GM23248 (cell line): ENCODE results near the gene KCNMA1. TPM values are rescaled to one million over a fixed set of nuclear protein-coding genes. Genes with fewer than 3 reads are reported as not detected.

Experiments
- DNase-seq: peaks from one replicate; pipeline ENCODE4 v3.0.0-alpha.2; 2015
- H2AFZ ChIP-seq: fragments of 200-600 bp; sonication (generic); 2 replicates; pipeline ENCODE4 v1.6.1; 2016; ENCODE audit warnings: antibody characterized with exemption
- H3F3A ChIP-seq: fragments of 200-600 bp; sonication (generic); 2 replicates; pipeline ENCODE4 v1.6.1; 2016; ENCODE audit warnings: mild to moderate bottlenecking, antibody characterized with exemption, mixed run types; ENCODE audit not compliant: insufficient read depth
- H3K27ac ChIP-seq: fragments of 200-600 bp; sonication (generic); 2 replicates; pipeline ENCODE4 v1.5.1; 2016; ENCODE audit warnings: mild to moderate bottlenecking
- H3K27me3 ChIP-seq: fragments of 200-600 bp; sonication (generic); replicated peaks from 2 replicates; pipeline ENCODE4 v1.6.1; 2016; ENCODE audit warnings: mild to moderate bottlenecking; ENCODE audit not compliant: insufficient read depth
- H3K36me3 ChIP-seq: fragments of 200-600 bp; sonication (generic); 2 replicates; pipeline ENCODE4 v1.6.1; 2016; ENCODE audit warnings: low read depth, mild to moderate bottlenecking
- H3K4me1 ChIP-seq: fragments of 200-600 bp; sonication (generic); 2 replicates; pipeline ENCODE4 v1.6.1; 2016; ENCODE audit warnings: mild to moderate bottlenecking; ENCODE audit not compliant: insufficient read depth
- H3K4me2 ChIP-seq: fragments of 200-600 bp; sonication (generic); one replicate; pipeline ENCODE4 v1.6.1; 2016; ENCODE audit warnings: mild to moderate bottlenecking; ENCODE audit not compliant: unreplicated experiment
- H3K4me3 ChIP-seq: fragments of 200-600 bp; sonication (generic); 2 replicates; pipeline ENCODE4 v1.5.1; 2016; ENCODE audit warnings: mild to moderate bottlenecking
- H3K79me2 ChIP-seq: fragments of 200-600 bp; sonication (generic); 2 replicates; pipeline ENCODE4 v1.6.1; 2016; ENCODE audit warnings: mild to moderate bottlenecking; ENCODE audit not compliant: insufficient read depth
- H3K9ac ChIP-seq: fragments of 200-600 bp; sonication (generic); 2 replicates; pipeline ENCODE4 v1.6.1; 2016; ENCODE audit warnings: mild to moderate bottlenecking
- H3K9me2 ChIP-seq: fragments of 200-600 bp; sonication (generic); 2 replicates; pipeline ENCODE4 v1.6.1; 2016; ENCODE audit warnings: mixed run types, mild to moderate bottlenecking, moderate library complexity; ENCODE audit not compliant: insufficient read depth
- H3K9me3 ChIP-seq: fragments of 200-600 bp; sonication (generic); one replicate; pipeline ENCODE4 v1.6.1; 2017; ENCODE audit warnings: low read depth
- H4K20me1 ChIP-seq: fragments of 200-600 bp; sonication (generic); 2 replicates; pipeline ENCODE4 v1.6.0; 2016; ENCODE audit not compliant: insufficient read depth
- EZH2 ChIP-seq: fragments of 200-600 bp; sonication (generic); IDR thresholded peaks from 2 replicates; pipeline ENCODE4 v1.6.1; 2018; ENCODE audit warnings: antibody characterized with exemption, mild to moderate bottlenecking; ENCODE audit not compliant: insufficient read depth, poor library complexity, severe bottlenecking
- EZH2phosphoT487 ChIP-seq: fragments of 200-600 bp; sonication (generic); IDR thresholded peaks from 2 replicates; pipeline ENCODE4 v1.6.1; 2018; ENCODE audit warnings: antibody characterized with exemption, moderate library complexity, mild to moderate bottlenecking, low read depth; ENCODE audit not compliant: insufficient read depth
- WGBS, 2 experiments: methylation state at CpG; one replicate each; pipeline ENCODE4 v1.1.6; 2015 to 2017; ENCODE audit warnings: low lambda C conversion rate in 2 of 2, low coverage in 1 of 2; ENCODE audit errors: missing lambda C conversion rate in 2 of 2; 5-methylcytosine and 5-hydroxymethylcytosine counted together
- in situ Hi-C: fragments of 300-500 bp; cut with MboI; formaldehyde crosslinking; loops from 2 replicates; pipeline ENCODE4 v1.15.0; 2020
- polyA plus RNA-seq: library from polyadenylated mRNA; unstranded; fragments of >200 nt; fragmentation: Nextera tagmentation; extraction: Ambion mirVana; gene quantifications from 2 replicates; pipeline ENCODE4 v1.2.1, GENCODE V29; 2016
- total RNA-seq: library from RNA; depleted of rRNA; stranded (reverse); fragments of >200 nt; shearing (Covaris generic); gene quantifications from 2 replicates; pipeline ENCODE4 v1.2.3, GENCODE V29; 2014

KCNMA1 gene
- total and polyA plus RNA-seq, 2 experiments from 2014 or later = 14.2 to 25.1 TPM

- Histone ChIP-seq H2AFZ (no peak overlapping the region), H3K36me3 (no peaks in the 10 kb centered on the region), H3K79me2 (no peaks in the 10 kb centered on the region), H3K4me1 (no peaks in the 10 kb centered on the region), H3K9me2 (no peaks in the 10 kb centered on the region), H3F3A (no peaks in the 10 kb centered on the region), H3K9ac (no peak overlapping the region), H3K27ac (no peak overlapping the region), H3K27me3 (no peaks in the 10 kb centered on the region), H3K4me3 (no peak overlapping the region), H4K20me1 (no peaks in the 10 kb centered on the region), H3K4me2 (no peak overlapping the region), H3K9me3 (no peaks in the 10 kb centered on the region)
- no peak for DNase-seq
- TF ChIP-seq EZH2phosphoT487 (no peak), EZH2 (no peak)
- in situ Hi-C loops = loop anchor here (25.0 kb wide), 3 partner anchors 681 to 1606 kb away; no protein-coding TSS in a partner anchor
- 84 to 91% methylated on average over 2 of the region's 2 CpGs for WGBS, 2 experiments
Measured at GRCh38 chr10:76993213-76993612, 644.4 kb downstream of the KCNMA1 start.

DNA sequence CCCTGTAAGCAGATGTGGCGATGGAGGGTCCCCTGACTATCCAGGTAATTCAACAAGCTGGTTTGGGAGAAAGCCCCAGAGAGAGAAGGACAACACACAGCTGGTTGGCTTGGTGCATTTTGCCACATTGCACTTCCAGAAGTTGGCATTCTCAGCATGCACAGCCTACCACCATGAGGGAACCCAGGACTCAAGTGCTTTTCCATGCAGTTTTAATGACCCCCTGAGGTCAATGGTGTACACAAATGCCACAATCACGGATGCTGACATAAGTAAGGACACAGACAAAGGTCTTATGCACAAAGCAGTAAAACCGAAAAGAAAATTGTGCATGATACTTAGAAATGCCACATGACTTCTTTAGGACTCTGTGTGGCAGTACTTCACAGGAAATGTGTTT lies 645.1 kb downstream of the KCNMA1 start:
- WGBS, 2 experiments = 73 to 76% methylated on average over 3 of the region's 3 CpGs
- no peaks in the 10 kb centered on the region for H3K9me3 ChIP-seq
- H3F3A ChIP-seq = no peaks in the 10 kb centered on the region
- in situ Hi-C loops = loop anchor here (25.0 kb wide), 3 partner anchors 680 to 1605 kb away; no protein-coding TSS in a partner anchor
- H3K79me2 ChIP-seq = no peaks in the 10 kb centered on the region
- TF ChIP-seq EZH2 (no peak), EZH2phosphoT487 (no peak)
- no peak for DNase-seq
- H4K20me1 ChIP-seq = no peaks in the 10 kb centered on the region
- no peaks in the 10 kb centered on the region for H3K36me3 ChIP-seq
- H3K9ac ChIP-seq = no peak overlapping the region
- H3K4me1 ChIP-seq = no peaks in the 10 kb centered on the region
- H2AFZ ChIP-seq = no peak overlapping the region
- no peak overlapping the region for H3K4me2 ChIP-seq
- no peaks in the 10 kb centered on the region for H3K9me2 ChIP-seq
- no peak overlapping the region for H3K4me3 ChIP-seq
- H3K27ac ChIP-seq = no peak overlapping the region
- H3K27me3 ChIP-seq = no peaks in the 10 kb centered on the region

DNA sequence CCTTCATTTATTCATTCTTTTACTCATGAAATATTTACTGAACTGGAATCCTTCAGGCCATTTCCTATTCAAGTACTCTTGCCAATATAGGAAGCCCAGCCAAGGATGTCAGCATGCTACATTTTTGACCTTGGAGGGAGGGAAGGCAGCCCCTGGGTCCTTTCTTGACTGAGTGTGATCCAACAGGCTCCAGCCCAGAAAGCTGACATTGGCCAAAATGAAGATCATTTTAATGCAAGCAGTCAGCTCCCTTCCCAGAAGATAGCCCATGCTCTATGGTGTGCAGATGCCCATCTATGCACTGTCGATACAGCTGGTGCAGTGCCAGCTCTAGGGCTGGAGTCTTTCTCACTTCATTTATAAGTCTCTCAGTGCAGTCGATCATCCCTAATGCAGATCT lies 646.0 kb downstream of the KCNMA1 start:
- in situ Hi-C loops = loop anchor here (25.0 kb wide), 3 partner anchors 679 to 1604 kb away; no protein-coding TSS in a partner anchor
- Histone ChIP-seq H3K9ac (no peak overlapping the region), H3F3A (no peaks in the 10 kb centered on the region), H2AFZ (no peak overlapping the region), H3K4me3 (no peak overlapping the region), H3K4me1 (no peaks in the 10 kb centered on the region), H3K79me2 (no peaks in the 10 kb centered on the region), H3K9me3 (no peaks in the 10 kb centered on the region), H4K20me1 (no peaks in the 10 kb centered on the region), H3K27me3 (no peaks in the 10 kb centered on the region), H3K9me2 (no peaks in the 10 kb centered on the region), H3K27ac (no peak overlapping the region), H3K4me2 (no peak overlapping the region), H3K36me3 (no peaks in the 10 kb centered on the region)
- TF ChIP-seq EZH2 (no peak), EZH2phosphoT487 (no peak)
- 17 to 21% methylated on average over 2 of the region's 2 CpGs for WGBS, 2 experiments
- no peak for DNase-seq

- no peak overlapping the region for H3K4me2 ChIP-seq
- no peaks in the 10 kb centered on the region for H3K9me3 ChIP-seq
- H3K9me2 ChIP-seq = no peaks in the 10 kb centered on the region
- H3K79me2 ChIP-seq = no peaks in the 10 kb centered on the region
- H3K4me1 ChIP-seq = no peaks in the 10 kb centered on the region
- no peak for DNase-seq
- no peaks in the 10 kb centered on the region for H3K27me3 ChIP-seq
- WGBS, 2 experiments = 97 to 100% methylated on average over 1 of the region's 1 CpG
- no peaks in the 10 kb centered on the region for H3K36me3 ChIP-seq
- TF ChIP-seq EZH2 (no peak), EZH2phosphoT487 (no peak)
- H3K4me3 ChIP-seq = no peak overlapping the region
- H4K20me1 ChIP-seq = no peaks in the 10 kb centered on the region
- no peak overlapping the region for H2AFZ ChIP-seq
- H3F3A ChIP-seq = no peaks in the 10 kb centered on the region
- H3K27ac ChIP-seq = no peak overlapping the region
- in situ Hi-C loops = loop anchor here (25.0 kb wide), 3 partner anchors 678 to 1603 kb away; no protein-coding TSS in a partner anchor
- no peak overlapping the region for H3K9ac ChIP-seq
Measured at GRCh38 chr10:76990561-76990960, 647.0 kb downstream of the KCNMA1 start.
